K562 (cell line): ENCODE data around the gene MYEF2. TPM values are rescaled to one million over a fixed set of nuclear protein-coding genes. Genes with fewer than 3 reads are reported as not detected.
A peak's percentile ranks its signal among the peaks of the same experiment; 100 is the strongest.

Experiments
- ATAC-seq: fragments of 200-7000 bp; cut with Tn5 transposase; 3 replicates; pipeline ENCODE4 v1.9.1; 2020; ENCODE audit warnings: moderate library complexity
- BruUV-seq: library from RNA; stranded (reverse); fragments of 400-500 nt; replicated peaks from 2 replicates; lab custom pipeline; 2021; lab: Mats Ljungman, UMichigan
- CTCF ChIA-PET: fragments of 300-600 bp; formaldehyde crosslinking; extraction: SDS; loops from one replicate; lab custom pipeline; 2021; ENCODE audit warnings: low intra/inter-chr PET ratio; lab: Yijun Ruan, JAX
- POLR2A ChIA-PET: fragments of 300-600, 350-650 bp; sonication (Branson Sonifier 250); formaldehyde crosslinking; extraction: SDS; loops from one replicate; lab custom pipeline; 2021; ENCODE audit warnings: antibody characterized with exemption, inconsistent platforms; lab: Yijun Ruan, JAX
- DNase-seq, 4 experiments: peaks; one replicate each; pipeline versions ENCODE4 v3.0.0 to v3.0.0-alpha.2; 2011 to 2018; ENCODE audit warnings: low spot score in 3 of 4, mixed read lengths in 3 of 4; ENCODE audit errors: extremely low read depth in 1 of 4
- FAIRE-seq: peaks from 2 replicates; lab custom pipeline; 2011; peaks lifted over from hg19 to GRCh38; lab: Jason Lieb, UNC
- H2AFZ ChIP-seq: 2 replicates; pipeline ENCODE4 v1.6.0; 2011; ENCODE audit warnings: low read depth, low read length, control low read depth, inconsistent platforms
- H3K27ac ChIP-seq: fragments of 200-600 bp; 3 replicates; pipeline ENCODE4 v1.8.0; 2011; ENCODE audit warnings: low read depth, mild to moderate bottlenecking, control low read depth, inconsistent platforms, low read length, moderate library complexity, mixed read lengths; ENCODE audit errors: extremely low read depth
- H3K27me3 ChIP-seq, 2 experiments: fragments of 300-600 bp in 1 of 2; 2 replicates in 1 of 2; 3 replicates in 1 of 2; pipeline versions ENCODE4 v1.6.0 to v1.8.0; 2011; ENCODE audit warnings: inconsistent platforms in 2 of 2, low read length in 2 of 2, mild to moderate bottlenecking in 1 of 2, mixed read lengths in 1 of 2, moderate library complexity in 1 of 2; ENCODE audit not compliant: control insufficient read depth in 2 of 2, insufficient read depth in 2 of 2
- H3K36me3 ChIP-seq: fragments of 300-600 bp; 3 replicates; pipeline ENCODE4 v1.8.0; 2011; ENCODE audit warnings: mild to moderate bottlenecking, low read length, inconsistent platforms; ENCODE audit not compliant: control insufficient read depth, insufficient read depth
- H3K4me1 ChIP-seq, 2 experiments: fragments of 200-600 bp in 1 of 2; replicated peaks in 1 of 2; 2 replicates in 1 of 2; 3 replicates in 1 of 2; pipeline versions ENCODE4 v1.5.1 to v1.8.0; 2011; ENCODE audit warnings: inconsistent platforms in 2 of 2, low read length in 2 of 2, mild to moderate bottlenecking in 1 of 2, mixed read lengths in 1 of 2, moderate library complexity in 1 of 2; ENCODE audit not compliant: control insufficient read depth in 2 of 2, insufficient read depth in 2 of 2
- H3K4me2 ChIP-seq: 2 replicates; pipeline ENCODE4 v1.6.1; 2011; ENCODE audit warnings: low read length, control low read depth, inconsistent platforms, mixed read lengths; ENCODE audit not compliant: insufficient read depth
- H3K4me3 ChIP-seq: fragments of 200-600 bp; sonication (generic), shearing (Covaris generic); 2 replicates; pipeline ENCODE4 v1.5.1; 2016; ENCODE audit warnings: control low read depth, inconsistent platforms
- H3K79me2 ChIP-seq: fragments of 200-600 bp; 3 replicates; pipeline ENCODE4 v1.8.0; 2011; ENCODE audit warnings: low read length, inconsistent platforms; ENCODE audit not compliant: control insufficient read depth, insufficient read depth
- H3K9ac ChIP-seq, 2 experiments: 2 replicates each; pipeline versions ENCODE4 v1.6.0 to v1.6.1; 2011; ENCODE audit warnings: low read depth in 2 of 2, low read length in 2 of 2, control low read depth in 1 of 2, inconsistent platforms in 1 of 2, mild to moderate bottlenecking in 1 of 2, mixed read lengths in 1 of 2; ENCODE audit not compliant: insufficient read depth in 1 of 2
- H3K9me1 ChIP-seq: one replicate; pipeline ENCODE4 v1.6.0; 2011; ENCODE audit warnings: inconsistent platforms, mild to moderate bottlenecking, low read length, moderate library complexity; ENCODE audit not compliant: control insufficient read depth, insufficient read depth
- H3K9me3 ChIP-seq: replicated peaks from 2 replicates; pipeline ENCODE4 v1.5.1; 2011; ENCODE audit warnings: low read depth, low read length, inconsistent platforms; ENCODE audit not compliant: control insufficient read depth, insufficient read depth
- H4K20me1 ChIP-seq: replicated peaks from 2 replicates; pipeline ENCODE4 v1.6.1; 2011; ENCODE audit warnings: low read length, inconsistent platforms, mixed read lengths; ENCODE audit not compliant: control insufficient read depth, insufficient read depth
- C11orf30 ChIP-seq: fragments of 450-650 bp; IDR thresholded peaks from 2 replicates; pipeline ENCODE4 v1.6.1; 2016; ENCODE audit warnings: low read depth, mild to moderate bottlenecking
- CEBPZ ChIP-seq: fragments of 150-350 bp; IDR thresholded peaks from 2 replicates; pipeline ENCODE4 v1.6.1; 2014; ENCODE audit warnings: low read depth, mild to moderate bottlenecking, low read length, borderline replicate concordance
- CXXC5 ChIP-seq: fragments of 250-450 bp; sonication (Bioruptor Pico); IDR thresholded peaks from 2 replicates; pipeline ENCODE4 v1.8.0; 2022; ENCODE audit warnings: inconsistent platforms, mild to moderate bottlenecking, moderate library complexity
- EWSR1 ChIP-seq: fragments of 450-650 bp; IDR thresholded peaks from 2 replicates; pipeline ENCODE4 v1.6.1; 2018; ENCODE audit warnings: borderline replicate concordance, mild to moderate bottlenecking, low read depth, moderate library complexity; ENCODE audit not compliant: partially characterized antibody
- KAT8 ChIP-seq: fragments of 450-650 bp; IDR thresholded peaks from 2 replicates; pipeline ENCODE4 v1.6.1; 2016; ENCODE audit warnings: low read depth, mild to moderate bottlenecking
- KLF6 ChIP-seq: fragments of 250-450 bp; sonication (Bioruptor Pico); IDR thresholded peaks from 2 replicates; pipeline ENCODE4 v1.4.0; 2020; ENCODE audit warnings: mild to moderate bottlenecking, moderate library complexity, borderline replicate concordance
- LCOR ChIP-seq: sonication (generic); formaldehyde crosslinking; IDR thresholded peaks from 2 replicates; pipeline ENCODE4 v1.8.0; 2022; ENCODE audit warnings: mild to moderate bottlenecking, missing genetic modification reagents
- MAFF ChIP-seq: IDR thresholded peaks from 2 replicates; pipeline ENCODE4 v1.6.1; 2012; ENCODE audit warnings: low read length, improper control_type of control experiment
- MAFG ChIP-seq: fragments of 450-650 bp; conservative IDR thresholded peaks from 2 replicates; pipeline ENCODE4 v1.6.1; 2016; ENCODE audit warnings: missing genetic modification characterization, missing compliant biosample characterization
- NONO ChIP-seq, 2 experiments: fragments of 200-400 bp in 1 of 2; fragments of 450-650 bp in 1 of 2; formaldehyde crosslinking in 1 of 2; IDR thresholded peaks; 2 replicates each; pipeline ENCODE4 v1.6.1; 2017; ENCODE audit warnings: low read depth in 2 of 2, mild to moderate bottlenecking in 2 of 2, moderate library complexity in 2 of 2, low read length in 1 of 2
- POLR2AphosphoS5 ChIP-seq: IDR thresholded peaks from 2 replicates; pipeline ENCODE4 v1.6.1; 2011; ENCODE audit warnings: mild to moderate bottlenecking, low read depth, low read length, moderate library complexity; ENCODE audit not compliant: control insufficient read depth, insufficient read depth
- POLR2H ChIP-seq: IDR thresholded peaks from 2 replicates; pipeline ENCODE4 v1.6.1; 2016; ENCODE audit warnings: missing genetic modification characterization, low read depth, mild to moderate bottlenecking, control low read depth, missing compliant biosample characterization, moderate library complexity
- RFX5 ChIP-seq: IDR thresholded peaks from 2 replicates; pipeline ENCODE4 v1.6.1; 2011; ENCODE audit warnings: low read depth, mild to moderate bottlenecking, improper control_type of control experiment, low read length
- SAFB ChIP-seq: fragments of 200-400 bp; formaldehyde crosslinking; IDR thresholded peaks from 2 replicates; pipeline ENCODE4 v1.6.1; 2017; ENCODE audit warnings: low read depth, low read length, borderline replicate concordance
- SLC30A9 ChIP-seq: fragments of 250-450 bp; sonication (Bioruptor Pico); IDR thresholded peaks from 2 replicates; pipeline ENCODE4 v1.8.0; 2022; ENCODE audit warnings: mild to moderate bottlenecking, moderate library complexity
- STAG1 ChIP-seq: sonication (generic); formaldehyde crosslinking; IDR thresholded peaks from 2 replicates; pipeline ENCODE4 v1.5.0; 2020; ENCODE audit warnings: missing genetic modification reagents, borderline replicate concordance
- TEAD2 ChIP-seq: fragments of 450-650 bp; IDR thresholded peaks from 2 replicates; pipeline ENCODE4 v1.6.1; 2016; ENCODE audit warnings: missing genetic modification characterization, control low read depth, missing compliant biosample characterization
- ZNF316 ChIP-seq: fragments of 450-650 bp; IDR thresholded peaks from 2 replicates; pipeline ENCODE4 v1.6.1; 2016
- WGBS: fragments of 100-300 bp; shearing (Covaris generic); methylation state at CpG from one replicate; pipeline ENCODE4 v1.1.6; 2016; ENCODE audit warnings: low coverage, mixed read lengths; ENCODE audit not compliant: insufficient coverage; ENCODE audit errors: missing lambda C conversion rate; 5-methylcytosine and 5-hydroxymethylcytosine counted together
- in situ Hi-C: fragments of 300-500 bp; cut with MboI; formaldehyde crosslinking; loops from 4 replicates; pipeline ENCODE4 v1.15.0; 2018; ENCODE audit warnings: inconsistent platforms, mixed read lengths
- intact Hi-C: fragments of 100-400 bp; cut with micrococcal nuclease; formaldehyde crosslinking; loops from 2 replicates; pipeline ENCODE4 v1.14.2; 2022
- polyA plus RNA-seq, 8 experiments: library from polyadenylated mRNA; depleted of rRNA in 4 of 8; stranded (reverse) in 5 of 8; unstranded in 3 of 8; fragments of >200 nt; fragmentation: Nextera tagmentation in 2 of 8; fragmentation: Illumina TruSeq in 1 of 8; extraction: Ambion mirVana in 2 of 8; extraction: Trizol in 1 of 8; gene quantifications; 2 replicates each; pipeline versions ENCODE4 v1.2.1 to v1.2.3, GENCODE V29; 2011 to 2014; ENCODE audit warnings: inconsistent platforms in 1 of 8, missing spikeins in 1 of 8
- total RNA-seq, 7 experiments: library from RNA; depleted of rRNA in 6 of 7; stranded (reverse); fragments of >200 nt in 6 of 7; fragmentation: Illumina TruSeq in 2 of 7; extraction: Trizol in 2 of 7; gene quantifications; 2 replicates each; pipeline versions ENCODE4 v1.2.1 to v1.2.3, GENCODE V29; 2011 to 2021; ENCODE audit warnings: low replicate concordance in 1 of 7

MYEF2 gene
- total and polyA plus RNA-seq, 9 of the 15 experiments (the other 6 are each of a cell fraction or from before 2014, with no cell fraction given): 0.03 to 0.82 (median 0.19) TPM

DNA sequence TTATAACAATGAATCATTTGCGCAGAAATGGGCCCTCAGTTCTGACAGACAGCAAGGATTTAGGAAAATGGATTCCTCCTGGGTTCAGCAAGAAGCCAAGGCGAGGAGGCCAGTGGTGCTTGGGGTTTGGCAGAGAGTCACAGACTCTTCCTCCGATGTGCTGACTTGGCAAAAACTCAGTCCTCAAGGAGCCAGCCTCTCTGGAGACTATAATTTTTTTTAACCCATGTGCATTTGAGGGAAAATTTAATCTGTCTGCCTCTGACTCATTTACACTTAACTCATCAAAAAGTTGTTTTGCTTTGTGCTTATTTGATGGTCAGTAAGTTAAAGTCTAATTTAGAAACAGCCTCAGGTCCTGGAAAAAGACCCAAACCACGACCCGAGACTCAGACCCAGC lies 91.5 kb downstream of the MYEF2 start:
- no peaks in the 10 kb centered on the region for H3K27me3 ChIP-seq
- 0% methylated on average over 5 of the region's 5 CpGs for WGBS
- no peaks in the 10 kb centered on the region for H3K9me3 ChIP-seq
- ATAC-seq (no peak), FAIRE-seq (no peak), DNase-seq (no peak)
- no peak overlapping the region for H2AFZ ChIP-seq
- in situ Hi-C loops: no loop called here
- no TSS peak for BruUV-seq
- intact Hi-C loops: no loop called here
- ChIA-PET CTCF (no interaction called here), POLR2A (interaction anchor here (0.6 kb wide), 1 partner anchor 908 kb away, joined by 3 read pairs; no protein-coding TSS in a partner anchor)
- H3K4me3 ChIP-seq: no peak overlapping the region
- H3K4me1 ChIP-seq: no peaks in the 10 kb centered on the region
- H3K27ac ChIP-seq: no peak overlapping the region
- no peak overlapping the region for H3K9ac ChIP-seq
- no peaks in the 10 kb centered on the region for H3K36me3 ChIP-seq
- no peaks in the 10 kb centered on the region for H4K20me1 ChIP-seq
- no peak overlapping the region for H3K4me2 ChIP-seq
- H3K79me2 ChIP-seq: no peaks in the 10 kb centered on the region
- H3K9me1 ChIP-seq: no peaks in the 10 kb centered on the region
- TF ChIP-seq SAFB (no peak), KLF6 (CRISPR knock-in tag) (no peak), POLR2H (no peak), CXXC5 (CRISPR knock-in tag) (no peak), KAT8 (no peak), NONO (IDR thresholded peaks at IDR 0.05; ENCODE audit: low read depth in 2 of 2, low read length in 1 of 2) (no peak), CEBPZ (no peak), MAFF (peak; percentile 81), SLC30A9 (no peak), TEAD2 (no peak), STAG1 (CRISPR knock-in tag) (no peak), MAFG (tag) (peak; percentile 72), ZNF316 (peak; percentile 69), LCOR (CRISPR knock-in tag) (no peak), RFX5 (no peak), POLR2AphosphoS5 (no peak), C11orf30 (peak; percentile 56; the same call in 1 of the 2 replicates), EWSR1 (no peak)
